WTC11 (cell line): Measurements from ENCODE around the gene PLXNA2. TPM values are rescaled to one million over a fixed set of nuclear protein-coding genes. Genes with fewer than 3 reads are reported as not detected.

Experiments
- ATAC-seq: fragments of 200-7000 bp; cut with Tn5 transposase; 2 replicates; pipeline ENCODE4 v1.10.0; 2021; ENCODE audit warnings: mild to moderate bottlenecking, moderate library complexity
- CTCF ChIA-PET: fragments of 300-600 bp; sonication (Branson Sonifier 250); formaldehyde crosslinking; loops from one replicate; lab custom pipeline; 2021; ENCODE audit warnings: antibody characterized with exemption; lab: Charles Lee
- POLR2A ChIA-PET: fragments of 350-600 bp; sonication (Branson Sonifier 250); formaldehyde crosslinking; loops from one replicate; lab custom pipeline; 2021; ENCODE audit warnings: antibody characterized with exemption; lab: Charles Lee
- DNase-seq: peaks from one replicate; pipeline ENCODE4 v3.0.0; 2021; ENCODE audit warnings: low spot score
- H3K27ac Mint-ChIP-seq: 2 replicates; pipeline ENCODE4 v1.8.0; 2021; ENCODE audit warnings: mixed read lengths
- H3K27me3 Mint-ChIP-seq: 2 replicates; pipeline ENCODE4 v1.8.0; 2021; ENCODE audit warnings: low read depth, mild to moderate bottlenecking, moderate library complexity, mixed read lengths
- H3K36me3 Mint-ChIP-seq: 2 replicates; pipeline ENCODE4 v1.8.0; 2021; ENCODE audit warnings: mixed read lengths
- H3K4me1 Mint-ChIP-seq: 2 replicates; pipeline ENCODE4 v1.8.0; 2022; ENCODE audit warnings: mixed read lengths
- H3K4me3 Mint-ChIP-seq: 2 replicates; pipeline ENCODE4 v1.8.0; 2021; ENCODE audit warnings: mild to moderate bottlenecking, moderate library complexity, mixed read lengths
- H3K9me3 Mint-ChIP-seq: 2 replicates; pipeline ENCODE4 v1.8.0; 2021; ENCODE audit warnings: mixed read lengths
- ARID4B ChIP-seq: sonication (generic); formaldehyde crosslinking; IDR thresholded peaks from 2 replicates; pipeline ENCODE4 v1.8.0; 2023; ENCODE audit warnings: missing genetic modification reagents, mild to moderate bottlenecking, borderline replicate concordance
- ATF1 ChIP-seq: sonication (generic); formaldehyde crosslinking; IDR thresholded peaks from 2 replicates; pipeline ENCODE4 v1.8.1; 2023; ENCODE audit warnings: mild to moderate bottlenecking, moderate library complexity, missing genetic modification reagents
- ATF2 ChIP-seq: sonication (generic); formaldehyde crosslinking; IDR thresholded peaks from 2 replicates; pipeline ENCODE4 v1.8.1; 2022; ENCODE audit warnings: low read depth, missing genetic modification reagents, borderline replicate concordance
- CBFB ChIP-seq: sonication (generic); formaldehyde crosslinking; IDR thresholded peaks from 2 replicates; pipeline ENCODE4 v1.8.1; 2022; ENCODE audit warnings: mild to moderate bottlenecking, low read depth, missing genetic modification reagents
- CREB1 ChIP-seq: sonication (generic); formaldehyde crosslinking; IDR thresholded peaks from 2 replicates; pipeline ENCODE4 v1.8.0; 2023; ENCODE audit warnings: mild to moderate bottlenecking, missing genetic modification reagents
- E2F1 ChIP-seq: sonication (generic); formaldehyde crosslinking; IDR thresholded peaks from 2 replicates; pipeline ENCODE4 v1.8.0; 2022; ENCODE audit warnings: mild to moderate bottlenecking, missing genetic modification reagents
- FOXK1 ChIP-seq: sonication (generic); formaldehyde crosslinking; IDR thresholded peaks from 2 replicates; pipeline ENCODE4 v1.8.0; 2022; ENCODE audit warnings: mild to moderate bottlenecking, moderate library complexity, missing genetic modification reagents
- FOXP1 ChIP-seq: sonication (generic); formaldehyde crosslinking; IDR thresholded peaks from 2 replicates; pipeline ENCODE4 v1.8.0; 2022; ENCODE audit warnings: missing genetic modification reagents, mild to moderate bottlenecking, moderate library complexity, borderline replicate concordance
- GTF2I ChIP-seq: fragments of 250-450 bp; sonication (Bioruptor Pico); conservative IDR thresholded peaks from 2 replicates; pipeline ENCODE4 v1.4.0; 2021; ENCODE audit warnings: mild to moderate bottlenecking
- IRF1 ChIP-seq: sonication (generic); formaldehyde crosslinking; IDR thresholded peaks from 2 replicates; pipeline ENCODE4 v1.8.0; 2023; ENCODE audit warnings: missing genetic modification reagents
- JAZF1 ChIP-seq: fragments of 250-450 bp; sonication (Bioruptor Pico); IDR thresholded peaks from 2 replicates; pipeline ENCODE4 v1.9.0; 2021; ENCODE audit warnings: moderate library complexity, mild to moderate bottlenecking, inconsistent platforms
- NR1H2 ChIP-seq: sonication (generic); formaldehyde crosslinking; IDR thresholded peaks from 2 replicates; pipeline ENCODE4 v1.9.0; 2021; ENCODE audit warnings: mild to moderate bottlenecking, moderate library complexity, missing genetic modification reagents
- NR3C1 ChIP-seq: sonication (generic); formaldehyde crosslinking; conservative IDR thresholded peaks from 2 replicates; pipeline ENCODE4 v1.8.1; 2023; ENCODE audit warnings: low read depth, mild to moderate bottlenecking, missing genetic modification reagents
- PRRX2 ChIP-seq: fragments of 250-450 bp; sonication (Bioruptor Pico); IDR thresholded peaks from 2 replicates; pipeline ENCODE4 v1.8.0; 2021; ENCODE audit warnings: mild to moderate bottlenecking
- ZNF263 ChIP-seq: sonication (generic); formaldehyde crosslinking; IDR thresholded peaks from 2 replicates; pipeline ENCODE4 v1.8.1; 2022; ENCODE audit warnings: low read depth, mild to moderate bottlenecking, moderate library complexity, missing genetic modification reagents
- total RNA-seq: library from RNA; stranded (reverse); gene quantifications from 3 replicates; pipeline ENCODE4 v1.2.3, GENCODE V29; 2021
- TF ChIP-seq, protein P1 (sequence below): fragments of 250-450 bp; sonication (Bioruptor Pico); IDR thresholded peaks from 2 replicates; pipeline ENCODE4 v2.1.2; 2022; ENCODE audit warnings: mild to moderate bottlenecking, moderate library complexity
- TF ChIP-seq, protein P2 (sequence below): sonication (generic); formaldehyde crosslinking; IDR thresholded peaks from 2 replicates; pipeline ENCODE4 v1.8.1; 2022; ENCODE audit warnings: mild to moderate bottlenecking, moderate library complexity, missing genetic modification reagents
- TF ChIP-seq, protein P3 (sequence below): sonication (generic); formaldehyde crosslinking; IDR thresholded peaks from 2 replicates; pipeline ENCODE4 v1.8.0; 2022; ENCODE audit warnings: mild to moderate bottlenecking, missing genetic modification reagents
- TF ChIP-seq, protein P4 (sequence below): fragments of 250-450 bp; sonication (Bioruptor Pico); IDR thresholded peaks from 2 replicates; pipeline ENCODE4 v1.9.0; 2021; ENCODE audit warnings: mild to moderate bottlenecking

Gene PLXNA2
- total RNA-seq, 1 experiment from 2014 or later: 4.2 TPM

DNA sequence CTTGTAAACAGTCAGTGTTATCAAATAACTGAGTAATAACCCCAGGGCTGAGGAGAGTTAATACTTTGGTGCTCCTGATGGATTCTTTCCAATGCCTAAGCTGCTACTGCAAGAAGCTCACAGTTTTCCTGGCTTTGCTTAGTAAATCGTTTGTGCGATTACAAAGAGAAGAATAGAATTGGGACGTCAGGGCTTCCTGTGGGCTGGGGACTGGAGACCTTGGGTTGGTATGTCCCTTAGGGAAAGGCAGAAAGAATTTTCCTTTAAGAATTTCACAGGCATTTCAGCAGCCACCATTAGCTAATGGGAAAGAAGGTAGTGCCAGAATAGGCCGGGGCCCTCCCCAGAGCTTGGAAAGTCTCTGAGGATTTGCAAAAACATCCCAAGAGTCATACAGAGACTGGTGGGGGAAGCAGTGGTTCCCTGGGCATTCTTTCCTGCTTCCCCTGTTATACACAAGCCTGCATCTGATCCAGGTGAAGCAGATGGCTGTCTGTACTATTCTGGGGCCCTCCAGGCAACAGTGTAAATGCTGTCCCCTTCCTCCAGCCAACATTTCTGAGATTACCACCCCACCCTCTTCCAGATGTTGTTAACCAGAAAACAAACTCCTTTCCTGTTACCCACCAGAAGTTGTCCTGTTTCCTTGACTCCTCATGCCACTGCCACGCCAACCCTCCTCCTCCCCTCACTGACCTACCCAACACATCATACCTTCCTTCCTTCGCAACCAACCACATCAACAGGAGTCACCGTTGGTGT, 40.2 kb downstream of the PLXNA2 start:
- DNase-seq (no peak), ATAC-seq (no peak)
- no peaks in the 10 kb centered on the region for H3K36me3 Mint-ChIP-seq
- TF ChIP-seq JAZF1 (CRISPR knock-in tag) (no peak), IRF1 (CRISPR knock-in tag) (no peak), CBFB (CRISPR knock-in tag) (no peak), ATF2 (CRISPR knock-in tag) (no peak), E2F1 (no peak), CREB1 (CRISPR knock-in tag) (no peak), ZNF263 (CRISPR knock-in tag) (no peak), FOXK1 (CRISPR knock-in tag) (no peak), FOXP1 (no peak), NR1H2 (no peak)
- TF ChIP-seq, protein P1, sequence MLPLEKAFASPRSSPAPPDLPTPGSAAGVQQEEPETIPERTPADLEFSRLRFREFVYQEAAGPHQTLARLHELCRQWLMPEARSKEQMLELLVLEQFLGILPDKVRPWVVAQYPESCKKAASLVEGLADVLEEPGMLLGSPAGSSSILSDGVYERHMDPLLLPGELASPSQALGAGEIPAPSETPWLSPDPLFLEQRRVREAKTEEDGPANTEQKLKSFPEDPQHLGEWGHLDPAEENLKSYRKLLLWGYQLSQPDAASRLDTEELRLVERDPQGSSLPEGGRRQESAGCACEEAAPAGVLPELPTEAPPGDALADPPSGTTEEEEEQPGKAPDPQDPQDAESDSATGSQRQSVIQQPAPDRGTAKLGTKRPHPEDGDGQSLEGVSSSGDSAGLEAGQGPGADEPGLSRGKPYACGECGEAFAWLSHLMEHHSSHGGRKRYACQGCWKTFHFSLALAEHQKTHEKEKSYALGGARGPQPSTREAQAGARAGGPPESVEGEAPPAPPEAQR (CRISPR knock-in tag): no peak
- TF ChIP-seq, protein P2, sequence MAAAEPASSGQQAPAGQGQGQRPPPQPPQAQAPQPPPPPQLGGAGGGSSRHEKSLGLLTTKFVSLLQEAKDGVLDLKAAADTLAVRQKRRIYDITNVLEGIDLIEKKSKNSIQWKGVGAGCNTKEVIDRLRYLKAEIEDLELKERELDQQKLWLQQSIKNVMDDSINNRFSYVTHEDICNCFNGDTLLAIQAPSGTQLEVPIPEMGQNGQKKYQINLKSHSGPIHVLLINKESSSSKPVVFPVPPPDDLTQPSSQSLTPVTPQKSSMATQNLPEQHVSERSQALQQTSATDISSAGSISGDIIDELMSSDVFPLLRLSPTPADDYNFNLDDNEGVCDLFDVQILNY (CRISPR knock-in tag): no peak
- TF ChIP-seq, protein P3, sequence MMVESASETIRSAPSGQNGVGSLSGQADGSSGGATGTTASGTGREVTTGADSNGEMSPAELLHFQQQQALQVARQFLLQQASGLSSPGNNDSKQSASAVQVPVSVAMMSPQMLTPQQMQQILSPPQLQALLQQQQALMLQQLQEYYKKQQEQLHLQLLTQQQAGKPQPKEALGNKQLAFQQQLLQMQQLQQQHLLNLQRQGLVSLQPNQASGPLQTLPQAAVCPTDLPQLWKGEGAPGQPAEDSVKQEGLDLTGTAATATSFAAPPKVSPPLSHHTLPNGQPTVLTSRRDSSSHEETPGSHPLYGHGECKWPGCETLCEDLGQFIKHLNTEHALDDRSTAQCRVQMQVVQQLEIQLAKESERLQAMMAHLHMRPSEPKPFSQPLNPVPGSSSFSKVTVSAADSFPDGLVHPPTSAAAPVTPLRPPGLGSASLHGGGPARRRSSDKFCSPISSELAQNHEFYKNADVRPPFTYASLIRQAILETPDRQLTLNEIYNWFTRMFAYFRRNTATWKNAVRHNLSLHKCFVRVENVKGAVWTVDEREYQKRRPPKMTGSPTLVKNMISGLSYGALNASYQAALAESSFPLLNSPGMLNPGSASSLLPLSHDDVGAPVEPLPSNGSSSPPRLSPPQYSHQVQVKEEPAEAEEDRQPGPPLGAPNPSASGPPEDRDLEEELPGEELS (CRISPR knock-in tag): no peak
- CTCF ChIA-PET: interaction anchor here (0.8 to 2.0 kb wide), 5 partner anchors 9 to 41 kb away, joined by 3 to 6 read pairs (median 3); no protein-coding TSS in a partner anchor
- H3K27me3 Mint-ChIP-seq: no peaks in the 10 kb centered on the region
- H3K9me3 Mint-ChIP-seq: no peaks in the 10 kb centered on the region
- POLR2A ChIA-PET: no interaction called here
- peaks cover 24% of the 10 kb centered on the region for H3K4me1 Mint-ChIP-seq
- no peak overlapping the region for H3K4me3 Mint-ChIP-seq
- no peak overlapping the region for H3K27ac Mint-ChIP-seq

DNA sequence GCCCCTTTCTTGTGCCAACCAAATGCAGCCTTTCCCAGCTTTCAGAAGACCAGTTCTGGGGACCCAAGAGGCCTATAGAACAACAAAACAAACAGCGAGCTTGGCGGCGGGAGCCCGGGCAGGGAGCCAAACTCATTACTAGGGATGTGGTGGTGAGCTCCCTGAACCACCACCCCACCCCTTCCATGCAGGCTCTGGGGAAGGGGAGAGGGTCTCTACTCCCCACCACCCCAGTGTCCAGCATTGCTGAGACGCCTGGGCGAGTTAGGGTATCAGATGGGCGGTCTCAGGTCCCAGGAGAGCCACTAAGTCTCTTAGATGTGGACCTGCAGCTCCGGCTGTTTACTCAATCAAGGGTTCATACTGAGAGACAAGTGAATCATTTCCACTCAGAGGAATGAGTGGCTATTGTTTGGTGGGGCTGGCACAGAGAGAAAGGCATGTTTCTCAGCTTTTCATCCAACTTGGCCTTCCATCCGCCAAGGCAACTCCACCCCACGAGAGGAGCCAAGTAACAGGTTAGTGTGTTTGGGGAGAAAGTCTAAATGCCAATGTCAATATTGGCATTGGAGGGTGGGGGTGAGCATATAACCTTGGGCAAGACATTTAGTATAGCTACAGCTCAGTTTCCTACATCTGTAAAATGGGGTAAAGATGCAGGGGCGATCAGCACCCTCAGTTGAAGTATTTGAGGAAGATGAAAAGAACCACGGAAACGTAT, 40.9 kb downstream of the PLXNA2 start:
- CTCF ChIA-PET: interaction anchor here (0.8 to 1.0 kb wide), 4 partner anchors 10 to 42 kb away, joined by 3 to 6 read pairs (median 3); no protein-coding TSS in a partner anchor
- Mint-ChIP-seq H3K4me1 (peaks cover 24% of the 10 kb centered on the region), H3K27me3 (no peaks in the 10 kb centered on the region), H3K4me3 (no peak overlapping the region), H3K36me3 (no peaks in the 10 kb centered on the region), H3K9me3 (no peaks in the 10 kb centered on the region), H3K27ac (no peak overlapping the region)
- ATAC-seq (no peak), DNase-seq (no peak)
- POLR2A ChIA-PET: no interaction called here
- TF ChIP-seq, protein P4, sequence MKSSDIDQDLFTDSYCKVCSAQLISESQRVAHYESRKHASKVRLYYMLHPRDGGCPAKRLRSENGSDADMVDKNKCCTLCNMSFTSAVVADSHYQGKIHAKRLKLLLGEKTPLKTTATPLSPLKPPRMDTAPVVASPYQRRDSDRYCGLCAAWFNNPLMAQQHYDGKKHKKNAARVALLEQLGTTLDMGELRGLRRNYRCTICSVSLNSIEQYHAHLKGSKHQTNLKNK (CRISPR knock-in tag): no peak
- TF ChIP-seq ARID4B (no peak), PRRX2 (CRISPR knock-in tag) (no peak), ZNF263 (CRISPR knock-in tag) (no peak), ATF1 (no peak), NR3C1 (CRISPR knock-in tag) (no peak), GTF2I (CRISPR knock-in tag) (no peak)
